ENCODE results near the gene FBXW7.

DNA sequence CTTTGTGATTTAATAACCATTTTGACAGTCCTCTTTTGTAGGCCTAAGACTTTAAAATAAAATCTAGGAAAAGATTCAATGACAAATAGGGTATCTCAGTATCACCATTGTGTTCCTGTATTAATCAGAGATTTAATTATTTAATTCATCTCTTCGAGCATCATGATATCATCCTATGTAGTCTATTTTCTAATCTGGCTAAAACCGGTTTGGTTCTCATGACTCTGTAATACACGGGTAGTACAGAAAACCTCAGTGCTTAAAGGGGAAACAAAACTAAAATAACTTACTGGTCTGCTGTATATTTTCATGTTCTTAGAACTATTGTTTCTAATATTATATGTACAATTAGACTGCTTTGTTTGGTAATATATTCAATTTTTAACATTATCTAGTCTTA lies 23.7 kb upstream of the FBXW7 start:
- TF ChIP-seq, protein P1, sequence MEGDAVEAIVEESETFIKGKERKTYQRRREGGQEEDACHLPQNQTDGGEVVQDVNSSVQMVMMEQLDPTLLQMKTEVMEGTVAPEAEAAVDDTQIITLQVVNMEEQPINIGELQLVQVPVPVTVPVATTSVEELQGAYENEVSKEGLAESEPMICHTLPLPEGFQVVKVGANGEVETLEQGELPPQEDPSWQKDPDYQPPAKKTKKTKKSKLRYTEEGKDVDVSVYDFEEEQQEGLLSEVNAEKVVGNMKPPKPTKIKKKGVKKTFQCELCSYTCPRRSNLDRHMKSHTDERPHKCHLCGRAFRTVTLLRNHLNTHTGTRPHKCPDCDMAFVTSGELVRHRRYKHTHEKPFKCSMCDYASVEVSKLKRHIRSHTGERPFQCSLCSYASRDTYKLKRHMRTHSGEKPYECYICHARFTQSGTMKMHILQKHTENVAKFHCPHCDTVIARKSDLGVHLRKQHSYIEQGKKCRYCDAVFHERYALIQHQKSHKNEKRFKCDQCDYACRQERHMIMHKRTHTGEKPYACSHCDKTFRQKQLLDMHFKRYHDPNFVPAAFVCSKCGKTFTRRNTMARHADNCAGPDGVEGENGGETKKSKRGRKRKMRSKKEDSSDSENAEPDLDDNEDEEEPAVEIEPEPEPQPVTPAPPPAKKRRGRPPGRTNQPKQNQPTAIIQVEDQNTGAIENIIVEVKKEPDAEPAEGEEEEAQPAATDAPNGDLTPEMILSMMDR (IDR thresholded peaks at IDR 0.05; ENCODE audit: poor library complexity, severe bottlenecking), result no peak
- TF ChIP-seq MXI1 (conservative IDR thresholded peaks at IDR 0.05; ENCODE audit: poor library complexity, severe bottlenecking), result no peak
- TF ChIP-seq RAD21 (conservative IDR thresholded peaks at IDR 0.05), result no peak

Measured in neural cell (in vitro differentiated cells).